Astrocyte (in vitro differentiated cells and primary cell): Measurements from ENCODE around the gene SON. TPM values are rescaled to one million over a fixed set of nuclear protein-coding genes. Genes with fewer than 3 reads are reported as not detected.

Experiments used
- DNase-seq: peaks from one replicate; pipeline ENCODE4 v3.0.0-alpha.2; 2010; ENCODE audit warnings: low read depth
- FAIRE-seq: peaks from 2 replicates; lab custom pipeline; 2011; peaks lifted over from hg19 to GRCh38; lab: Jason Lieb, UNC
- H2AFZ ChIP-seq: 2 replicates; pipeline ENCODE4 v1.6.0; 2012; ENCODE audit warnings: low read depth, low read length, inconsistent platforms
- H3K27ac ChIP-seq: 2 replicates; pipeline ENCODE4 v1.5.1; 2011; ENCODE audit warnings: low read depth, low read length, inconsistent platforms
- H3K27me3 ChIP-seq: 2 replicates; pipeline ENCODE4 v1.6.0; 2011; ENCODE audit warnings: low read length, inconsistent platforms; ENCODE audit not compliant: insufficient read depth
- H3K36me3 ChIP-seq: 2 replicates; pipeline ENCODE4 v1.5.1; 2011; ENCODE audit warnings: low read length, inconsistent platforms; ENCODE audit not compliant: insufficient read depth
- H3K4me1 ChIP-seq: 2 replicates; pipeline ENCODE4 v1.5.1; 2011; ENCODE audit warnings: low read length, inconsistent platforms; ENCODE audit not compliant: insufficient read depth
- H3K4me2 ChIP-seq: 2 replicates; pipeline ENCODE4 v1.6.0; 2012; ENCODE audit warnings: low read length, inconsistent platforms
- H3K4me3 ChIP-seq: 2 replicates; pipeline ENCODE4 v1.5.1; 2011; ENCODE audit warnings: low read depth, mild to moderate bottlenecking, low read length, inconsistent platforms; ENCODE audit not compliant: insufficient read depth
- H3K79me2 ChIP-seq: 2 replicates; pipeline ENCODE4 v1.6.0; 2012; ENCODE audit warnings: mild to moderate bottlenecking, low read length, inconsistent platforms; ENCODE audit not compliant: insufficient read depth
- H3K9ac ChIP-seq: 2 replicates; pipeline ENCODE4 v1.6.0; 2012; ENCODE audit warnings: mild to moderate bottlenecking, low read length, inconsistent platforms
- H3K9me3 ChIP-seq: 2 replicates; pipeline ENCODE4 v1.5.1; 2012; ENCODE audit warnings: low read depth, mild to moderate bottlenecking, low read length, inconsistent platforms; ENCODE audit not compliant: insufficient read depth
- H4K20me1 ChIP-seq: 2 replicates; pipeline ENCODE4 v1.6.0; 2012; ENCODE audit warnings: low read length, inconsistent platforms; ENCODE audit not compliant: insufficient read depth
- H3K27ac Mint-ChIP-seq: one replicate; pipeline ENCODE4 v1.8.0; 2021; ENCODE audit warnings: mild to moderate bottlenecking, mixed read lengths; ENCODE audit not compliant: unreplicated experiment
- H3K27me3 Mint-ChIP-seq: one replicate; pipeline ENCODE4 v1.8.0; 2021; ENCODE audit warnings: low read depth, mixed read lengths; ENCODE audit not compliant: unreplicated experiment
- H3K36me3 Mint-ChIP-seq: one replicate; pipeline ENCODE4 v1.8.0; 2021; ENCODE audit warnings: low read depth, mixed read lengths; ENCODE audit not compliant: unreplicated experiment
- H3K4me1 Mint-ChIP-seq: one replicate; pipeline ENCODE4 v1.8.0; 2021; ENCODE audit warnings: low read depth, mixed read lengths; ENCODE audit not compliant: unreplicated experiment
- H3K4me3 Mint-ChIP-seq: one replicate; pipeline ENCODE4 v1.8.0; 2021; ENCODE audit warnings: mild to moderate bottlenecking, moderate library complexity, mixed read lengths; ENCODE audit not compliant: unreplicated experiment
- H3K9me3 Mint-ChIP-seq: one replicate; pipeline ENCODE4 v1.8.0; 2021; ENCODE audit warnings: mild to moderate bottlenecking, mixed read lengths; ENCODE audit not compliant: unreplicated experiment
- EZH2 ChIP-seq: IDR thresholded peaks from 2 replicates; pipeline ENCODE4 v1.6.1; 2012; ENCODE audit warnings: mild to moderate bottlenecking, low read length, inconsistent platforms; ENCODE audit not compliant: insufficient read depth
- total RNA-seq: library from RNA; stranded (reverse); gene quantifications from 2 replicates; pipeline ENCODE4 v1.2.1, GENCODE V29; 2021
- TF ChIP-seq, protein P1 (sequence below): IDR thresholded peaks from 2 replicates; pipeline ENCODE4 v1.5.1; 2011; ENCODE audit warnings: low read depth, mild to moderate bottlenecking, inconsistent platforms, low read length, moderate library complexity; ENCODE audit not compliant: insufficient read depth

The SON gene
- total RNA-seq, 1 donor from 2014 or later, result 290 TPM

DNA sequence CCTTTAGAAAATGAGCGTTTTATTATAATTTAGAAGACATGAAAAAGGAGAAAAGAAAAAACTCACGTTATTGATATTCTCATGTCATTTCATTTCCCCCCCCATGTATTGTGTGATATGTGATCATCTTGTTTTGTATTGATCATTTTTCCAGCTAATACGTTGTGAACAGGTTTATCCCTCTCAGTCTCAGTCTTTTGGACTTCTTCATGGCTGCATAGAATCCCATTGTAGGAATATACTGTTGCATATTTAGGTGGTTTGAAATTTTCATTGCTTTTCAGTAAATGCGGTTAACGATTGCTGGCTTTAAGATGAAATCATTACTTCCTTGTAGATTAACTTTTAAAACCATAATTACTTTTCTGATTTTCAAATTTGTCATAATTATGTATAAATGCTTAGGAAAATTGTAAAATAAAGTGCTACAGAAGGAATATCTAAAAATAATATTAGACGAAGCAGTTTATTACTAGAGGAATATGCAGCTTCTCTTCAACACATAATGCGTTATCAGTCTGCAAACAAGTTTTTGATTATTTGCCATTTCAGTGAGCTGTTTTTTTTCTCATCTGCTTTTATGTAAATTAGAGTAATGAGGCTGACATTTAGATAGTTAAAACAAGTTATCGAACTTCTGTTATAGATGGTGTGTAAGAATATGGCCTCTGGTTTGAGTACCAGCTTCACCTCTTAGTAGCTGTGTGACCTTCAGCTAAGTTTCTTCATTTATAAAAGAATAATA lies 1.8 kb downstream of the SON start:
- Histone ChIP-seq H3K9me3 (no peaks in the 10 kb centered on the region), H3K9ac (peak overlapping the region; percentile 99), H3K79me2 (peaks cover 94% of the 10 kb centered on the region), H2AFZ (no peak overlapping the region), H3K36me3 (peaks cover 15% of the 10 kb centered on the region), H3K27ac (peak overlapping the region; percentile 100), H3K4me2 (peak overlapping the region; percentile 84), H3K27me3 (no peaks in the 10 kb centered on the region), H3K4me1 (peaks cover 11% of the 10 kb centered on the region), H3K4me3 (peak overlapping the region; percentile 94), H4K20me1 (peaks cover 64% of the 10 kb centered on the region)
- no peak for TF ChIP-seq EZH2
- TF ChIP-seq, protein P1, sequence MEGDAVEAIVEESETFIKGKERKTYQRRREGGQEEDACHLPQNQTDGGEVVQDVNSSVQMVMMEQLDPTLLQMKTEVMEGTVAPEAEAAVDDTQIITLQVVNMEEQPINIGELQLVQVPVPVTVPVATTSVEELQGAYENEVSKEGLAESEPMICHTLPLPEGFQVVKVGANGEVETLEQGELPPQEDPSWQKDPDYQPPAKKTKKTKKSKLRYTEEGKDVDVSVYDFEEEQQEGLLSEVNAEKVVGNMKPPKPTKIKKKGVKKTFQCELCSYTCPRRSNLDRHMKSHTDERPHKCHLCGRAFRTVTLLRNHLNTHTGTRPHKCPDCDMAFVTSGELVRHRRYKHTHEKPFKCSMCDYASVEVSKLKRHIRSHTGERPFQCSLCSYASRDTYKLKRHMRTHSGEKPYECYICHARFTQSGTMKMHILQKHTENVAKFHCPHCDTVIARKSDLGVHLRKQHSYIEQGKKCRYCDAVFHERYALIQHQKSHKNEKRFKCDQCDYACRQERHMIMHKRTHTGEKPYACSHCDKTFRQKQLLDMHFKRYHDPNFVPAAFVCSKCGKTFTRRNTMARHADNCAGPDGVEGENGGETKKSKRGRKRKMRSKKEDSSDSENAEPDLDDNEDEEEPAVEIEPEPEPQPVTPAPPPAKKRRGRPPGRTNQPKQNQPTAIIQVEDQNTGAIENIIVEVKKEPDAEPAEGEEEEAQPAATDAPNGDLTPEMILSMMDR, result no peak
- FAIRE-seq (no peak), DNase-seq (no peak)
- Mint-ChIP-seq H3K27ac (peak overlapping the region; percentile 100), H3K27me3 (no peaks in the 10 kb centered on the region), H3K4me3 (peak overlapping the region; percentile 91), H3K36me3 (peaks cover 5% of the 10 kb centered on the region), H3K9me3 (no peaks in the 10 kb centered on the region), H3K4me1 (peaks cover 6% of the 10 kb centered on the region)

DNA sequence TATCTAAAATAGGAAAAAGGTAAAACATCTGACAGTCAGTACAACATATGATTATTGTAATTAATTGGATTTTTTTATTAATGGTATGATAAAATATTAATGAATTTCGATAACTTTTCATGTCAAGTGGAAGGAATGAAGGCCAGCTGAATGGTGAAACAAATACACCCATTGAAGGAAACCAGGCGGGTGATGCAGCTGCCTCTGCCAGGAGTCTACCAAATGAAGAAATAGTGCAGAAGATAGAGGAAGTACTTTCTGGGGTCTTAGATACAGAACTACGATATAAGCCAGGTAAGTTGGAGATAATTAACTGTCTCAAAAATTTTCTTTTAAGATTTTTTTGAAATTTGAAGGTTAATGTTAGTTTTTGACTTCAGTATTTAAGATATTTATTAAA lies 3.2 kb downstream of the SON start:
- H3K36me3 Mint-ChIP-seq, result peaks cover 11% of the 10 kb centered on the region
- peaks cover 94% of the 10 kb centered on the region for H3K79me2 ChIP-seq

More for the DNA sequence above, 3.2 kb downstream of the SON start:
- H3K9me3 Mint-ChIP-seq, result no peaks in the 10 kb centered on the region
- Histone ChIP-seq H3K36me3 (peaks cover 25% of the 10 kb centered on the region), H3K4me2 (peak overlapping the region; percentile 84), H3K27me3 (no peaks in the 10 kb centered on the region), H2AFZ (no peak overlapping the region), H3K9me3 (no peaks in the 10 kb centered on the region), H3K4me3 (no peak overlapping the region), H4K20me1 (peaks cover 79% of the 10 kb centered on the region), H3K4me1 (peaks cover 11% of the 10 kb centered on the region), H3K9ac (no peak overlapping the region), H3K27ac (no peak overlapping the region)
- no peaks in the 10 kb centered on the region for H3K27me3 Mint-ChIP-seq
- H3K4me1 Mint-ChIP-seq, result no peaks in the 10 kb centered on the region
- no peak for TF ChIP-seq EZH2
- TF ChIP-seq, protein P1, result no peak
- H3K27ac Mint-ChIP-seq, result no peak overlapping the region
- peak overlapping the region; percentile 91 for H3K4me3 Mint-ChIP-seq
- DNase-seq (no peak), FAIRE-seq (no peak)
